H9 (cell line): ENCODE data around the gene MRPS5. TPM values are rescaled to one million over a fixed set of nuclear protein-coding genes. Genes with fewer than 3 reads are reported as not detected.

Experiments
- DNase-seq: peaks from one replicate; pipeline ENCODE4 v3.0.0-alpha.2; 2017
- H2AFZ ChIP-seq: one replicate; pipeline ENCODE4 v1.6.1; 2013; ENCODE audit warnings: mild to moderate bottlenecking, low read length, control low read depth, moderate library complexity
- H2AK5ac ChIP-seq: 2 replicates; pipeline ENCODE4 v1.6.1; 2013; ENCODE audit warnings: low read length, control low read depth, mixed read lengths; ENCODE audit not compliant: insufficient read length
- H2BK120ac ChIP-seq: one replicate; pipeline ENCODE4 v1.6.1; 2013; ENCODE audit warnings: low read depth, mild to moderate bottlenecking, low read length, control low read depth, inconsistent platforms; ENCODE audit not compliant: poor library complexity, severe bottlenecking
- H2BK12ac ChIP-seq: 2 replicates; pipeline ENCODE4 v1.6.1; 2013; ENCODE audit warnings: low read length, control low read depth, mixed read lengths, low read depth; ENCODE audit not compliant: insufficient read length
- H2BK15ac ChIP-seq: 2 replicates; pipeline ENCODE4 v1.6.1; 2013; ENCODE audit warnings: low read depth, low read length, control low read depth
- H2BK20ac ChIP-seq: one replicate; pipeline ENCODE4 v1.6.1; 2013; ENCODE audit warnings: low read depth, mild to moderate bottlenecking, low read length, control low read depth, inconsistent platforms; ENCODE audit not compliant: poor library complexity, severe bottlenecking
- H2BK5ac ChIP-seq: 2 replicates; pipeline ENCODE4 v1.6.1; 2013; ENCODE audit warnings: low read length, control low read depth, mixed read lengths; ENCODE audit not compliant: insufficient read length
- H3K14ac ChIP-seq: 2 replicates; pipeline ENCODE4 v1.6.1; 2013; ENCODE audit warnings: low read length, control low read depth; ENCODE audit not compliant: insufficient read depth
- H3K18ac ChIP-seq: 2 replicates; pipeline ENCODE4 v1.6.1; 2013; ENCODE audit warnings: low read depth, mild to moderate bottlenecking, mixed read lengths, low read length, control low read depth; ENCODE audit not compliant: insufficient read length
- H3K23ac ChIP-seq: 2 replicates; pipeline ENCODE4 v1.6.1; 2013; ENCODE audit warnings: low read length, control low read depth, mixed read lengths, low read depth; ENCODE audit not compliant: insufficient read length
- H3K23me2 ChIP-seq: 2 replicates; pipeline ENCODE4 v1.6.1; 2013; ENCODE audit warnings: low read depth, mild to moderate bottlenecking, mixed read lengths, low read length, control low read depth; ENCODE audit not compliant: insufficient read length, poor library complexity, severe bottlenecking
- H3K27ac ChIP-seq: 2 replicates; pipeline ENCODE4 v1.5.1; 2013; ENCODE audit warnings: low read length, control low read depth, mixed read lengths, low read depth; ENCODE audit not compliant: insufficient read length
- H3K27me3 ChIP-seq: 2 replicates; pipeline ENCODE4 v1.6.1; 2013; ENCODE audit warnings: low read length, control low read depth, inconsistent platforms; ENCODE audit not compliant: insufficient read depth
- H3K4ac ChIP-seq: 2 replicates; pipeline ENCODE4 v1.6.1; 2013; ENCODE audit warnings: low read depth, mild to moderate bottlenecking, control low read depth, inconsistent platforms, low read length, moderate library complexity
- H3K4me1 ChIP-seq: 2 replicates; pipeline ENCODE4 v1.6.1; 2013; ENCODE audit warnings: low read length, control low read depth, inconsistent platforms; ENCODE audit not compliant: insufficient read depth
- H3K4me2 ChIP-seq: 2 replicates; pipeline ENCODE4 v1.6.1; 2013; ENCODE audit warnings: low read length, control low read depth, mixed read lengths; ENCODE audit not compliant: insufficient read length, insufficient read depth
- H3K56ac ChIP-seq: 2 replicates; pipeline ENCODE4 v1.6.1; 2013; ENCODE audit warnings: low read depth, mild to moderate bottlenecking, mixed read lengths, low read length, control low read depth; ENCODE audit not compliant: insufficient read length
- H3K79me1 ChIP-seq: 2 replicates; pipeline ENCODE4 v1.6.1; 2013; ENCODE audit warnings: low read depth, mild to moderate bottlenecking, moderate library complexity, low read length, control low read depth, inconsistent platforms; ENCODE audit not compliant: insufficient read depth, poor library complexity, severe bottlenecking
- H3K79me2 ChIP-seq: 2 replicates; pipeline ENCODE4 v1.6.1; 2013; ENCODE audit warnings: low read length, control low read depth, inconsistent platforms; ENCODE audit not compliant: insufficient read depth
- H3K9ac ChIP-seq: 2 replicates; pipeline ENCODE4 v1.6.1; 2013; ENCODE audit warnings: low read length, control low read depth, mixed read lengths; ENCODE audit not compliant: insufficient read length; ENCODE audit errors: extremely low read depth
- H3K9me3 ChIP-seq: one replicate; pipeline ENCODE4 v1.6.1; 2013; ENCODE audit warnings: low read depth, low read length, inconsistent platforms; ENCODE audit not compliant: control insufficient read depth
- H3T11ph ChIP-seq: one replicate; pipeline ENCODE4 v1.6.1; 2013; ENCODE audit warnings: mild to moderate bottlenecking, low read length, control low read depth, inconsistent platforms
- H4K20me1 ChIP-seq: one replicate; pipeline ENCODE4 v1.6.1; 2013; ENCODE audit not compliant: control insufficient read depth, insufficient read length, insufficient read depth
- H4K5ac ChIP-seq: 2 replicates; pipeline ENCODE4 v1.6.1; 2013; ENCODE audit warnings: low read depth, mild to moderate bottlenecking, mixed read lengths, low read length, control low read depth; ENCODE audit not compliant: insufficient read length
- H4K8ac ChIP-seq: replicated peaks from 2 replicates; pipeline ENCODE4 v1.6.1; 2013; ENCODE audit warnings: low read length, control low read depth, mixed read lengths, low read depth; ENCODE audit not compliant: insufficient read length
- H4K91ac ChIP-seq: 2 replicates; pipeline ENCODE4 v1.6.1; 2013; ENCODE audit warnings: low read depth, mild to moderate bottlenecking, moderate library complexity, mixed read lengths, low read length, control low read depth; ENCODE audit not compliant: insufficient read length
- H3K27ac Mint-ChIP-seq, 3 experiments: 2 replicates in 2 of 3; 3 replicates in 1 of 3; pipeline ENCODE4 v1.8.0; 2020 to 2021; ENCODE audit warnings: mixed read lengths in 3 of 3, mild to moderate bottlenecking in 1 of 3, moderate library complexity in 1 of 3
- H3K27me3 Mint-ChIP-seq: 2 replicates; pipeline ENCODE4 v1.8.0; 2021; ENCODE audit warnings: low read depth, mild to moderate bottlenecking, moderate library complexity, mixed read lengths
- H3K36me3 Mint-ChIP-seq, 3 experiments: 2 replicates in 2 of 3; 3 replicates in 1 of 3; pipeline ENCODE4 v1.8.0; 2020 to 2021; ENCODE audit warnings: low read depth in 3 of 3, mixed read lengths in 3 of 3; ENCODE audit not compliant: insufficient read depth in 1 of 3
- H3K4me1 Mint-ChIP-seq, 2 experiments: 2 replicates each; pipeline ENCODE4 v1.8.0; 2020; ENCODE audit warnings: mixed read lengths in 2 of 2
- H3K4me3 Mint-ChIP-seq, 2 experiments: 2 replicates in 1 of 2; 3 replicates in 1 of 2; pipeline ENCODE4 v1.8.0; 2020 to 2021; ENCODE audit warnings: mild to moderate bottlenecking in 2 of 2, mixed read lengths in 2 of 2, moderate library complexity in 1 of 2
- H3K9me3 Mint-ChIP-seq, 2 experiments: 2 replicates in 1 of 2; 3 replicates in 1 of 2; pipeline ENCODE4 v1.8.0; 2020; ENCODE audit warnings: mild to moderate bottlenecking in 2 of 2, mixed read lengths in 2 of 2, moderate library complexity in 1 of 2
- CTCF ChIP-seq: fragments of 200-600 bp; sonication (generic); conservative IDR thresholded peaks from 3 replicates; pipeline ENCODE4 v1.8.0; 2021; ENCODE audit warnings: antibody characterized with exemption, mild to moderate bottlenecking
- WGBS: extraction: QIAGEN DNeasy Blood & Tissue Kit; methylation state at CpG from one replicate; pipeline ENCODE4 v1.1.7; 2013; ENCODE audit warnings: missing lambda C conversion rate, low lambda C conversion rate, mixed read lengths; ENCODE audit not compliant: insufficient read length; ENCODE audit errors: extremely low coverage; 5-methylcytosine and 5-hydroxymethylcytosine counted together
- total RNA-seq: library from RNA; stranded (reverse); gene quantifications from 2 replicates; pipeline ENCODE4 v1.2.1, GENCODE V29; 2021

Gene MRPS5
- total RNA-seq, 1 experiment from 2014 or later, result 50.9 TPM

- no CpG with 5 or more reads among the region's 2 CpGs for WGBS
- Histone ChIP-seq H2BK15ac (no peak overlapping the region), H2AFZ (no peak overlapping the region)
Measured at GRCh38 chr2:95068256-95068655, 53.4 kb downstream of the MRPS5 start.

More at GRCh38 chr2:95068256-95068655, 53.4 kb downstream of the MRPS5 start:
- H2BK20ac ChIP-seq, result no peak overlapping the region
- no peaks in the 10 kb centered on the region for H3K23me2 ChIP-seq
- H3K23ac ChIP-seq, result no peak overlapping the region
- H2BK12ac ChIP-seq, result no peak overlapping the region
- no peak overlapping the region for H4K91ac ChIP-seq
- no peak overlapping the region for H4K8ac ChIP-seq
- Mint-ChIP-seq H3K4me3 (no peak overlapping the region), H3K9me3 (no peaks in the 10 kb centered on the region), H3K27me3 (peaks cover 23% of the 10 kb centered on the region), H3K36me3 (no peaks in the 10 kb centered on the region), H3K4me1 (peaks cover 6 to 8% of the 10 kb centered on the region in 2 experiments), H3K27ac (no peak overlapping the region)
- H3K4me1 ChIP-seq, result no peaks in the 10 kb centered on the region
- no peak overlapping the region for H3K27ac ChIP-seq
- H4K20me1 ChIP-seq, result no peaks in the 10 kb centered on the region
- no peak overlapping the region for H4K5ac ChIP-seq
- H3T11ph ChIP-seq, result no peak overlapping the region
- TF ChIP-seq CTCF, result no peak
- no peaks in the 10 kb centered on the region for H3K79me2 ChIP-seq
- H3K9me3 ChIP-seq, result no peaks in the 10 kb centered on the region
- no peak overlapping the region for H2BK120ac ChIP-seq
- H2AK5ac ChIP-seq, result no peak overlapping the region
- H3K14ac ChIP-seq, result no peak overlapping the region
- no peak overlapping the region for H2BK5ac ChIP-seq
- H3K4ac ChIP-seq, result no peak overlapping the region
- DNase-seq, result no peak
- H3K56ac ChIP-seq, result no peak overlapping the region
- no peaks in the 10 kb centered on the region for H3K27me3 ChIP-seq
- no peak overlapping the region for H3K9ac ChIP-seq
- H3K4me2 ChIP-seq, result no peak overlapping the region
- H3K18ac ChIP-seq, result no peak overlapping the region
- H3K79me1 ChIP-seq, result no peaks in the 10 kb centered on the region
